Naive B cell (primary cell): ENCODE data around the gene NPEPL1. TPM values are rescaled to one million over a fixed set of nuclear protein-coding genes. Genes with fewer than 3 reads are reported as not detected.
"Not testable (repeated sequence)": the region's sequence is repeated elsewhere in the genome, so short reads cannot be mapped to it uniquely, and the experiment has no call there.

Experiments
- ATAC-seq, 2 donors: fragments of 150-1000 bp; cut with Tn5 transposase; 2 replicates each; pipeline ENCODE4 v1.10.0; 2021; ENCODE audit warnings: low read depth in 2 of 2, mild to moderate bottlenecking in 2 of 2, moderate library complexity in 2 of 2
- DNase-seq: peaks from one replicate; pipeline ENCODE4 v3.0.0; 2022
- H3K27ac Mint-ChIP-seq, 6 donors: one replicate each; pipeline ENCODE4 v1.8.0; 2020 to 2022; ENCODE audit warnings: mild to moderate bottlenecking in 6 of 6, mixed read lengths in 6 of 6, moderate library complexity in 5 of 6, inconsistent platforms in 2 of 6
- H3K27me3 Mint-ChIP-seq, 3 donors: one replicate each; pipeline ENCODE4 v1.8.0; 2021 to 2022; ENCODE audit warnings: mixed read lengths in 3 of 3, mild to moderate bottlenecking in 1 of 3
- H3K36me3 Mint-ChIP-seq, 2 donors: one replicate each; pipeline ENCODE4 v1.8.0; 2020 to 2022; ENCODE audit warnings: mixed read lengths in 2 of 2, inconsistent platforms in 1 of 2, mild to moderate bottlenecking in 1 of 2
- H3K4me1 Mint-ChIP-seq, 3 donors: one replicate each; pipeline ENCODE4 v1.8.0; 2020 to 2022; ENCODE audit warnings: mixed read lengths in 3 of 3, inconsistent platforms in 1 of 3, mild to moderate bottlenecking in 1 of 3, moderate library complexity in 1 of 3
- H3K4me3 Mint-ChIP-seq, 8 donors: one replicate each; pipeline ENCODE4 v1.8.0; 2020 to 2022; ENCODE audit warnings: mild to moderate bottlenecking in 8 of 8, mixed read lengths in 8 of 8, moderate library complexity in 8 of 8, inconsistent platforms in 2 of 8
- H3K9me3 Mint-ChIP-seq, 7 donors: one replicate each; pipeline ENCODE4 v1.8.0; 2020 to 2022; ENCODE audit warnings: mixed read lengths in 7 of 7, mild to moderate bottlenecking in 5 of 7, inconsistent platforms in 2 of 7, moderate library complexity in 1 of 7
- polyA plus RNA-seq, 6 donors: library from polyadenylated mRNA; unstranded; fragments of 300-500 nt; fragmentation: Illumina TruSeq; gene quantifications; one replicate each; pipeline ENCODE4 v1.2.3, GENCODE V29; 2021; ENCODE audit warnings: low read depth in 6 of 6

The NPEPL1 gene, protein sequence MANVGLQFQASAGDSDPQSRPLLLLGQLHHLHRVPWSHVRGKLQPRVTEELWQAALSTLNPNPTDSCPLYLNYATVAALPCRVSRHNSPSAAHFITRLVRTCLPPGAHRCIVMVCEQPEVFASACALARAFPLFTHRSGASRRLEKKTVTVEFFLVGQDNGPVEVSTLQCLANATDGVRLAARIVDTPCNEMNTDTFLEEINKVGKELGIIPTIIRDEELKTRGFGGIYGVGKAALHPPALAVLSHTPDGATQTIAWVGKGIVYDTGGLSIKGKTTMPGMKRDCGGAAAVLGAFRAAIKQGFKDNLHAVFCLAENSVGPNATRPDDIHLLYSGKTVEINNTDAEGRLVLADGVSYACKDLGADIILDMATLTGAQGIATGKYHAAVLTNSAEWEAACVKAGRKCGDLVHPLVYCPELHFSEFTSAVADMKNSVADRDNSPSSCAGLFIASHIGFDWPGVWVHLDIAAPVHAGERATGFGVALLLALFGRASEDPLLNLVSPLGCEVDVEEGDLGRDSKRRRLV
- polyA plus RNA-seq, result 1 to 10 TPM; 4.2 to 8.4 (median 6.0) TPM

DNA sequence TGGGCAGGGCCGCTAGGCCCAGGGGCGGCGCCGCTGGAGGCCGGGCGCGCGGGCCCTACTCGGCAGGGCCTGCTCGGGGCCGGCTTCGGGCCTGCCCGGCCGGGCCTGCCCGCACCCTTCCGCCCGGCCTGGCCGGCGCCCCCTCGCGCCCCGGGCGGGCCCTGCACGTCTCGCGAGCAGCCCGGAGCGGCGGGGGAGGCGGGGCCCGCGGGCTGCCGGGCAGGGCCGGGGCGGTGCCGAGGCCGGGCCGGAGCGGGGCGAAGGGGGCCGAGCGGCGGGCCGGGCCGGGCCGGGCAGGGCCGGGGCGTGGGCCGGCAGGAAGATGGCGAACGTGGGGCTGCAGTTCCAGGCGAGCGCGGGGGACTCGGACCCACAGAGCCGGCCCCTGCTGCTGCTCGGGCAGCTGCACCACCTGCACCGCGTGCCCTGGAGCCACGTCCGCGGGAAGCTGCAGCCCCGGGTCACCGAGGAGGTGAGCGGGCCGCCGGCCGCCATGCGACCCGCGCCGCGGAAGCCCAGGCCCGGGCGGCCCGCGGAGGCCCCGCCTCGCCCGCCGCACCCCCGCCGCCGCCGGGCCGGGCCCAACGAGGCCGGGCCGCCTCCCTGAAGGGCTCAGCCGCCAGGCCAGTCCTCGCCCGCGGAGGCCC, at the start of gene NPEPL1:
NPEPL1 (plus strand) TSS at position 222 of the 647 bp plus-strand sequence; CDS start at position 323, 101 bp downstream.
- no peaks in the 10 kb centered on the region for H3K27me3 Mint-ChIP-seq
- ATAC-seq (peak; percentile 95 to 96), DNase-seq (peak; percentile 65)
- H3K27ac Mint-ChIP-seq, result peak within 1 kb of the TSS in 5 of 6 donors; percentile 19 to 90 (median 73)
- H3K4me1 Mint-ChIP-seq, result peaks cover 9 to 12% (median 9%) of the 10 kb centered on the region in 3 donors
- H3K36me3 Mint-ChIP-seq, result no peaks in the 10 kb centered on the region
- no peaks in the 10 kb centered on the region for H3K9me3 Mint-ChIP-seq
- H3K4me3 Mint-ChIP-seq, result peak within 1 kb of the TSS; percentile 73 to 87 (median 80)

DNA sequence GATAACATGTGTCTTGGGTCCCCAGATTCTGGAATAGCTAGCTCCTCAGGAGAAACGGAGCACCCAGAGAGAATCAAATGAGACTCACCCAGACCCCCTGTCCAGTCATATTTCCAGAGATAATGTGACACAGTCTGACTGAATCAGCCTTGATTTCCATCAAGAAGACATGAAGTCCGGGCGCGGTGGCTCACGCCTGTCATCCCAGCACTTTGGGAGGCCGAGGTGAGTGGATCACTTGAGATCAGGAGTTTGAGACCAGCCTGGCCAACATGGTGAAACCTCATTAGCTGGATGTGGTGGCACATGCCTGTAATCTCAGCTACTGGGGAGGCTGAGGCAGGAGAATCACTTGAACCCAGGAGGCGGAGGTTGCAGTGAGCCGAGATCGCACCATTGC, 49.7 kb upstream of the NPEPL1 start:
- H3K27ac Mint-ChIP-seq, H3K4me3 Mint-ChIP-seq, H3K9me3 Mint-ChIP-seq, H3K4me1 Mint-ChIP-seq, ATAC-seq, H3K36me3 Mint-ChIP-seq, DNase-seq: not testable (repeated sequence)
- H3K27me3 Mint-ChIP-seq, result peaks cover 38 to 66% (median 62%) of the 10 kb centered on the region in 3 donors

DNA sequence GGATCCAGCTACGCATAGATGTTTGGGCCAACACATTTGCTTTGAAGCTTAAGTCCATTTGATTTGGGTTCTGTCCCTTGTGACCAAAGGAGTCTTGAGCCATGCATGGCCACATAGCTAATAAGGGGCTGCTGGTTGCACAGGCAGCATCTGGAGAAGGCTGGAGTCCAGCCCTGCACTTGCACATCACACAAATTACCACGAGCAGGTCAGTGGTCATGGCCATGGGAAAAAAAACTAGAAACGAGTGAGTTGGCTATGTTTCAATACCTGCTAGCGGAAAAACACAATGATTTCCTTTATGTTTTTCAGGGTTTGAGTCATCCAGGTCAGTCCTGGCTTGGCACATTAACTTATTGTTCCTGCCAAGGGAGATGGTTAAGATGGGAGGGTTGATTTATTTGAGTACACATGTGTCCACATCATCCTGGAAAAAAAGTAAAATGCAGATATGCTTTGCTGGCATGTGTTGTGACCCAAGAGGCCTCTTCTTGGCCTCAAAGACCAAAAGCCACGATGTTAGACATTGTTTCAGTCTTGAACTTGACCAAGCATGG, 47.1 kb upstream of the NPEPL1 start:
- H3K9me3 Mint-ChIP-seq, result no peaks in the 10 kb centered on the region

DNA sequence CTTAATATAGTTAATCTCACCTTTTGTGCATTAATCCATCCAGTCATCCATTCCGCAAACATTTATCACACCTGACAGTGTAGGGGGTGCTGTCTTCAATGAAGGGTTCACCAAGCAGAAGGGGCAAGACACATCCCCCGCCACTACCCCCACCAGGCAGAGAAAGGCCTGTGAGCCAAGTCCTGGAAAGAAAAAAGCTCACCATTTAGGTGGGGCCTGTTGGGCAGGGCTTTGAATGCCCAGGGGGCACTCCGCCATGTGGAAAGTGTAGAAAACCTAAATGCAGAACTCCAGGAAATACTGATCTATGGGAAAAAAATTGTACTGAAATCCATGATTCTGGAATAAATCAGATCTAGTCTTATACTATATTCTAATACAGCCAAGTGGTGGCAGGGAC, 46.3 kb upstream of the NPEPL1 start:
- DNase-seq (no peak), ATAC-seq (no peak)
- H3K27ac Mint-ChIP-seq, result no peak overlapping the region
- H3K4me1 Mint-ChIP-seq, result peaks cover 6 to 12% (median 11%) of the 10 kb centered on the region in 3 donors
- no peaks in the 10 kb centered on the region for H3K36me3 Mint-ChIP-seq
- peaks cover 10 to 32% (median 30%) of the 10 kb centered on the region in 3 donors for H3K27me3 Mint-ChIP-seq
- H3K9me3 Mint-ChIP-seq, result no peaks in the 10 kb centered on the region
- H3K4me3 Mint-ChIP-seq, result peak overlapping the region in 1 of 8 donors; percentile 81

More for the DNA sequence above, 47.1 kb upstream of the NPEPL1 start:
- Mint-ChIP-seq H3K27ac (no peak overlapping the region), H3K4me1 (peaks cover 6 to 9% (median 6%) of the 10 kb centered on the region in 3 donors), H3K27me3 (peaks cover 17 to 40% (median 36%) of the 10 kb centered on the region in 3 donors), H3K4me3 (peak overlapping the region in 2 of 8 donors; percentile 21 to 48), H3K36me3 (no peaks in the 10 kb centered on the region)
- no peak for ATAC-seq
- DNase-seq, result no peak

DNA sequence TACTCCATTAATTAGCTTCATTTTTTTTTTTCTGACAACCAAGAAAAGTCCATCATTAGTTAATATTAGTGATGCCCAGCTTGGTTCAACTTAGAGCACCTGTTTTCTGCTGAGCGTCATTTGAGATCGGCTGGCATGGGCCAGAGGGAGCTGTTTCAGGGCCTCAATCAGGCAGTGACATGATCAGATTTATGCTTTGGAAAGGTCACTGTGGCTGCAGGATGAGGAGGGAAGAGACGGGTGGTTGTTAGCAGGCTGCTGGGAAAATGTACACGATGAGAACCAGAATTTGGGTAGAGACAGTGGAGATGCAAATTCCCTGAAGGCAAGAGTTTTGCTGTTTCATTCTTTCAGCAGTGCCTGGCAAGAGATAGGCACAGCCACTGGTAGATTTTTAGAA, 45.9 kb upstream of the NPEPL1 start:
- DNase-seq (no peak), ATAC-seq (no peak)
- no peaks in the 10 kb centered on the region for H3K9me3 Mint-ChIP-seq
- H3K4me1 Mint-ChIP-seq, result peaks cover 9 to 16% (median 16%) of the 10 kb centered on the region in 3 donors
- H3K27ac Mint-ChIP-seq, result peak overlapping the region in 1 of 6 donors; percentile 15
- no peaks in the 10 kb centered on the region for H3K36me3 Mint-ChIP-seq
- H3K4me3 Mint-ChIP-seq, result peak overlapping the region in 1 of 8 donors; percentile 81
- peaks cover 6 to 30% (median 25%) of the 10 kb centered on the region in 3 donors for H3K27me3 Mint-ChIP-seq

DNA sequence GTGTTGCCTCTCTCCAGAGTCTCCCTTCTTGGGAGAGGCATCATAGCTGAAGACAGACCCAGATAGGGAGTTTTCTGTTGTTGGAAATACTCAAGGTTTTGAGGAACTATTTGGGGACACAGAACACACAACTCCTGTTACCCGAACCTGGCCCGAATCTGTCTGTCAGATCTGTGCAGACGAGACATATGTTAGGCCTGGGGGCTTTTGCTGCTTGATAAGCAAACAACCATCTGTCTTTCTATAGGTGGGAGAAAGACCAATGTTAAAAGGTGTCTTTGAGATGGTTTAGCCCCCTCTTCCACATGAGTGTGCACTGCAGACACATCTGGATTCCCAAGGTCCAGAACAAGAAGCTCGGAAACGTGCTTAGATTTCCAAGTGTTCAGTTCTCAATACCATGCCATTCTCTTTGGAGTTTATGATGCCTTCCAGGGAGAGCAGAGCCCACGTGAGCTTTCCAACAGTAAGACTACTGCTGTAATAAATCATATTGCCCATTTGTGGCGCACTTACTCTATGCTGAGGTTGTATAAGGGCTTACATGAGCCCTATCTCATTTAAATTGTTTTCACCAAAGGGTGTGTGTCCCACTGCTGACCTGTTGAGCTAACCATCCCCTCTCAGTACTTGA, 45.3 kb upstream of the NPEPL1 start:
- H3K27me3 Mint-ChIP-seq, result peaks cover 3 to 24% (median 21%) of the 10 kb centered on the region in 3 donors
- H3K4me3 Mint-ChIP-seq, result peak overlapping the region in 4 of 8 donors; percentile 29 to 81 (median 32)
- peak overlapping the region in 1 of 6 donors; percentile 3 for H3K27ac Mint-ChIP-seq
- H3K4me1 Mint-ChIP-seq, result peaks cover 10 to 17% (median 17%) of the 10 kb centered on the region in 3 donors
- H3K9me3 Mint-ChIP-seq, result no peaks in the 10 kb centered on the region
- DNase-seq (no peak), ATAC-seq (no peak)
- no peaks in the 10 kb centered on the region for H3K36me3 Mint-ChIP-seq

DNA sequence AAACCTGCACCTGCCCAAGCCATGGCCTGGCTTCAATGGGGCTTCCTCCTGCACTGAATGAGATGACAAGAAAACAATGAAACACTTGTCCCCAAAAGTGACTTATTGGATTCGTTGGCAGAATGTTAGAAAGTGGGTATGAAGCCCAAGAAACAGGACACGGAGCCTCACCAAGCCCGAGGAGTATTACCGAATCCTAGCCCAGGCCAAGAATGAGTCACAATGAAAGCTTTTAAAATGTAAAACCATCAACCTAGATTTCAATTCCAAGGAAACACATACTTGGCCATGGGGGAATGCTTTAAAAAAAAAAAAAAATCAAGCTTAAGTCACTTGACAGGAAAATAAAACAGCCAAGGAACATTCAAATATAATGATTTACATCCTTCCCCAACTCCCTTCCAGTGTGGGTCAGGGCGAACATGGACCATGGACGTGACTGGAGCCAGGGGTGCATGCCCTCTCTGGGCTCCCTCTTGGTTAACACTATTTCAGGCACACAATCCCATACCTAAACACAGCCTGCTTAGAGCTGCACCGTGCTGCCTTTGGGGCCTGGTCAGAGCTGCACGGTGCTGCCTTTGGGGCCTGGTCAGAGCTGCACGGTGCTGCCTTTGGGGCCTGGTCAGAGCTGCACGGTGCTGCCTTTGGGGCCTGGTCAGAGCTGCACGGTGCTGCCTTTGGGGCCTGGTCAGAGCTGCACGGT, 44.7 kb upstream of the NPEPL1 start:
- no peaks in the 10 kb centered on the region for H3K9me3 Mint-ChIP-seq
- H3K36me3 Mint-ChIP-seq, result no peaks in the 10 kb centered on the region
- ATAC-seq (no peak), DNase-seq (no peak)
- peaks cover 17 to 20% (median 19%) of the 10 kb centered on the region in 3 donors for H3K4me1 Mint-ChIP-seq
- peak overlapping the region in 6 of 8 donors; percentile 29 to 81 (median 38) for H3K4me3 Mint-ChIP-seq
- peaks cover 0 to 18% (median 15%) of the 10 kb centered on the region in 3 donors for H3K27me3 Mint-ChIP-seq
- H3K27ac Mint-ChIP-seq, result peak overlapping the region in 1 of 6 donors; percentile 3

DNA sequence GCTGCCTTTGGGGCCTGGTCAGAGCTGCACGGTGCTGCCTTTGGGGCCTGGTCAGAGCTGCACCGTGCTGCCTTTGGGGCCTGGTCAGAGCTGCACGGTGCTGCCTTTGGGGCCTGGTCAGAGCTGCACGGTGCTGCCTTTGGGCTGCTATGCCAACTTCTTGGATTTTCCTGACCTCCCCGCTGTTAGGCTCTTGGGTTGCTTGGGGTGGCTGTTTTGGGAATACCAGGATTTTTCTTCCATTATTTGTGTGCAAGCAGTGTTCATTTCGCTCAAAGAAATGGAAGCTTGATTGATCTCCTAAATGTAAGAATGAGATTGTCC, 44.1 kb upstream of the NPEPL1 start:
- DNase-seq, H3K36me3 Mint-ChIP-seq, H3K9me3 Mint-ChIP-seq: not testable (repeated sequence)

DNA sequence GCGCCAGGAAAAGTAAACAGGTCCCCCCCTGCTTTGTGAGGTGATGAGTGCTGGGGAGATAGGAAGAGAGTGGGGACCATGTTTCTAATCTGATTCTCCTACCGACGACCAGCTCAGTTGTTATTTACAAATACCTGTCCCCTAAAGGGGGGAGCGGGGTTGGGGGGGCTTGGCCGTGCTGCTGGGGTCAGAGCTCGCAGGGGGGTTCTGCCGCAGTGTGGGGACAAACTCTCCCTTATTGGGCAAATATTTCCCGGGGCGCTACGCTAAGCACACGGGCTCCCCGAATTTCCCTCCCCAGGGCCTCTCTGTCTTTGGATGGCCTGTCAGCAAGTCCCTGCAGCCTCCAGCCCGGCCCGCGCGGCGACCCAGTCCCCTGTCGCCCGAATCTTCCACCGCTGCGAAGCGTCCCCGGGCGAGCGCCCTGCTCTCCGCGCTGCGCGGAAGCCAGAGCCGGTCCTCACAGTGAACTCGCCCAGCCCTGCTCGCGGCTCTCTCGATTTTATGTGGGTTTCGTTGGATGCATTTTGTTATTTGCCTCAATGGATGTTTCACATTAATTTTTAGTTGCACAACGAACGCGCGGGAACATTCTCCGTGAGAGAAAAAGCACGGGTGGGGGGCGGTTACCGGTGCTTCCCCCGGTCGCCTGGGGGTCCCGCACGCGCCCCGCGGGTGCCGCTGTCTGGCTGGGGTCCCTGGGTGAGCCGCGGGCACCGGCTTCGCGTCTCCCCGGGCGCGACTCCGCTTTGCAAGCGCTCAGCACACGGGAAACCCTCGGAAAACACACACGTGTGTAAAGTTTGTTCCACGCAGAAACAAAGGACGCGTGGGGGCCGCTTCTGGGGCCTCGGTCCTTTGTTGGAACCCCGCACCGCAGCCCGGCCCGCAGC, 43.1 kb upstream of the NPEPL1 start:
- Mint-ChIP-seq H3K4me3 (peak overlapping the region; percentile 80 to 92 (median 88)), H3K27ac (peak overlapping the region in 3 of 6 donors; percentile 33 to 91 (median 76)), H3K4me1 (peaks cover 22 to 24% (median 23%) of the 10 kb centered on the region in 3 donors), H3K27me3 (peaks cover 0 to 7% (median 4%) of the 10 kb centered on the region in 3 donors), H3K36me3 (no peaks in the 10 kb centered on the region), H3K9me3 (no peaks in the 10 kb centered on the region)
- DNase-seq (peak; percentile 18), ATAC-seq (no peak)

More for the DNA sequence above, 44.1 kb upstream of the NPEPL1 start:
- ATAC-seq, result not testable (repeated sequence)
- H3K4me1 Mint-ChIP-seq, result peaks cover 22 to 24% (median 23%) of the 10 kb centered on the region in 3 donors
- peak overlapping the region in 7 of 8 donors; percentile 52 to 92 (median 82) for H3K4me3 Mint-ChIP-seq
- H3K27ac Mint-ChIP-seq, result peak overlapping the region in 1 of 6 donors; percentile 76
- peaks cover 0 to 13% (median 10%) of the 10 kb centered on the region in 3 donors for H3K27me3 Mint-ChIP-seq

DNA sequence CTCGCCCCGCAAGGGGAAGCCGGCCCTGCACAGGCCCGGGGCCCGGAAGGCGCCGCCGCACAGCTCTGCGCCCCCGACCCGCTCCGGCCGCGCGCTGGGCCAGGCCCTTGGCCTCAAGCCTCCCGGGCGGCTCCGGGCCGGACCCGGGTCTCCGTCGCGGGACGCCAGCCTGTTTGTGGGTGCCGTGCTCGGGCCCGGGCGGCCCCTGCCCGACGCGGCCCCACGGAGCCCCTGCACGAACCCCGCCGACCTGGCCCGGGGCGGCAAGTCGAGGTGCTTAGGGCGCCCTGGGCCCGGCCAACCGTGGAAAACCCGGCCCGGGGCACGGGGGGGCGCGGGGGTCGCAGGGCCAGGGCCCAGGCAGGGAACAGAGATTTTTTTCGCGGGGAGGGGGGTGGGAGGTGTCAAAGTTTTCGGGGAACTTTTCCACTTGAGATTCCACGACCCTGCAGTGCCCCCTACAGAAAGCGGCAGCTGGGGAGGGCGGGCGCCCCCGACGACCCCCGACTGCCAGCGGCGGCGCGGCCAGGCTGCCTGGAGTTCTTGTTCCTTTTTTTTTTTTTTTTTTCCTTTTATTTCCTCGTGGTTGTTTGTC, 42.3 kb upstream of the NPEPL1 start:
- no peaks in the 10 kb centered on the region for H3K36me3 Mint-ChIP-seq
- H3K4me1 Mint-ChIP-seq, result peaks cover 22 to 24% (median 23%) of the 10 kb centered on the region in 3 donors
- ATAC-seq (peak; percentile 8 to 10), DNase-seq (peak; percentile 42)
- H3K4me3 Mint-ChIP-seq, result peak overlapping the region; percentile 89 to 99 (median 98)
- H3K27me3 Mint-ChIP-seq, result peaks cover 0 to 7% (median 4%) of the 10 kb centered on the region in 3 donors
- H3K27ac Mint-ChIP-seq, result peak overlapping the region in 4 of 6 donors; percentile 95 to 99 (median 98)
- no peaks in the 10 kb centered on the region for H3K9me3 Mint-ChIP-seq
